Heart right ventricle (tissue), 16 donors: ENCODE measurements around the gene ACP7. TPM values are rescaled to one million over a fixed set of nuclear protein-coding genes. Genes with fewer than 3 reads are reported as not detected.
"Not testable (repeated sequence)": the region's sequence is repeated elsewhere in the genome, so short reads cannot be mapped to it uniquely, and the experiment has no call there.

ENCODE experiments used
- ATAC-seq, 8 donors: fragments of 200-7000 bp; cut with Tn5 transposase; one replicate each; pipeline ENCODE4 v1.9.1; 2020; ENCODE audit warnings: mild to moderate bottlenecking in 8 of 8, moderate library complexity in 8 of 8, moderate number of reproducible peaks in 1 of 8
- DNase-seq, 2 donors: peaks; one replicate each; pipeline ENCODE4 v3.0.0-alpha.2; 2020
- H3K27ac ChIP-seq, 10 donors: fragments of 200-600 bp; sonication (generic) in 2 of 10; one replicate each; pipeline versions ENCODE4 v1.5.0 to v1.8.0; 2020 to 2022; ENCODE audit warnings: mild to moderate bottlenecking in 3 of 10
- H3K27me3 ChIP-seq, 7 donors: fragments of 200-600 bp; one replicate each; pipeline ENCODE4 v1.8.0; 2021 to 2022; ENCODE audit warnings: mild to moderate bottlenecking in 2 of 7
- H3K36me3 ChIP-seq, 9 donors: fragments of 200-600 bp; sonication (generic) in 1 of 9; one replicate each; pipeline versions ENCODE4 v1.5.0 to v1.8.0; 2020 to 2022; ENCODE audit warnings: mild to moderate bottlenecking in 2 of 9
- H3K4me1 ChIP-seq, 9 donors: fragments of 200-600 bp; sonication (generic) in 1 of 9; one replicate each; pipeline versions ENCODE4 v1.5.0 to v1.8.0; 2020 to 2022; ENCODE audit warnings: mild to moderate bottlenecking in 4 of 9
- H3K4me3 ChIP-seq, 10 donors: fragments of 200-600 bp; sonication (generic) in 2 of 10; one replicate each; pipeline versions ENCODE4 v1.5.0 to v1.8.0; 2020 to 2022; ENCODE audit warnings: mild to moderate bottlenecking in 7 of 10, moderate library complexity in 2 of 10
- H3K9me3 ChIP-seq, 11 donors: fragments of 200-600 bp in 10 of 11; sonication (generic) in 2 of 11; one replicate each; pipeline versions ENCODE4 v1.5.0 to v1.8.0; 2013 to 2022; ENCODE audit warnings: mild to moderate bottlenecking in 2 of 11, control low read depth in 1 of 11, moderate library complexity in 1 of 11
- WGBS, 2 donors: extraction: QIAGEN DNeasy Blood & Tissue Kit; methylation state at CpG; one replicate each; pipeline ENCODE4 v1.1.7; 2013; ENCODE audit warnings: inconsistent platforms in 1 of 2; 5-methylcytosine and 5-hydroxymethylcytosine counted together
- intact Hi-C, 10 donors: fragments of 100-400 bp; cut with DNase I; formaldehyde crosslinking; loops; one replicate each; pipeline versions ENCODE4 v1.11.1 to v1.14.2; 2022
- polyA plus RNA-seq, 2 donors: library from polyadenylated mRNA; stranded (reverse); fragments of 200-250 nt; gene quantifications; one replicate each; pipeline ENCODE4 v1.2.3, GENCODE V29; 2013
- total RNA-seq, 10 donors: library from RNA; stranded (reverse); fragmentation: NEBNext Ultra II Directional in 3 of 10; extraction: Animal tissue kit (Norgen Biotek cat#: 25700) in 3 of 10; gene quantifications; one replicate each; pipeline versions ENCODE4 v1.2.1 to v1.2.4, GENCODE V29; 2021 to 2023
- TF ChIP-seq, protein P1 (sequence below), 9 donors: fragments of 200-600 bp; sonication (generic) in 2 of 9; IDR thresholded peaks; one replicate each; pipeline versions ENCODE4 v1.5.0 to v1.8.0; 2021 to 2022; ENCODE audit warnings: antibody characterized with exemption in 9 of 9, mild to moderate bottlenecking in 5 of 9, moderate library complexity in 1 of 9
- donor health status: Arrhythmogenic right ventricular cardiomyopathy.
- donor health status: ischemic (EF 13 %, LVEDD 7.1; RV severe dilation, severe dysfunction).
- donor health status: healthy with polysubstance abuse.
- donor health status: DM: no; HTN: yes; CAD: no.
- donor health status: DM: no; HTN: no; CAD: no.
- donor health status: ischemic (EF 25% LVEDD 6.9; RV normal size, moderate dysfunction).
- donor health status: ischemic (EF 25% LVEDD 5.7; RV mildly dilated, moderate dysfunction).
- donor health status: healthy.
- donor health status: DM: yes; HTN: yes; CAD: no.
- donor health status: Ischemic cardiomyopathy.
- donor health status: ischemic (EF 35%, LVEDD 5.7; RV mildly dilated, moderate dysfunction).
- donor health status: nonischemic (EF 11% LVEDD 7.7; RV severe dilation, severe dysfunction).
- donor health status: DM: yes; HTN: yes; CAD: no.
- donor health status: PGD.
- donor health status: ischemic (EF 29% LVEDD 5.4; RV normal size, mild dysfunction).
- donor health status: nonischemic (EF 23%, LVEDD 6.1; RV moderate dilation, normal function).

ACP7 gene
- total and polyA plus RNA-seq, 12 donors: not detected

GRCh38 chr19:39113199-39113598, 29.0 kb downstream of the ACP7 start:
- no peaks in the 10 kb centered on the region for H3K9me3 ChIP-seq
- no peak for ATAC-seq
- peaks cover 0 to 74% (median 57%) of the 10 kb centered on the region in 7 donors for H3K27me3 ChIP-seq
- no peak overlapping the region for H3K4me3 ChIP-seq
- H3K4me1 ChIP-seq: no peaks in the 10 kb centered on the region
- intact Hi-C loops: loop anchor here in 1 of 10 donors (10.0 kb wide), 1 partner anchor 82 kb away; the partner anchor contains the start of gene NCCRP1
- no peak for DNase-seq
- no peak overlapping the region for H3K27ac ChIP-seq
- H3K36me3 ChIP-seq: no peaks in the 10 kb centered on the region
- TF ChIP-seq, protein P1, sequence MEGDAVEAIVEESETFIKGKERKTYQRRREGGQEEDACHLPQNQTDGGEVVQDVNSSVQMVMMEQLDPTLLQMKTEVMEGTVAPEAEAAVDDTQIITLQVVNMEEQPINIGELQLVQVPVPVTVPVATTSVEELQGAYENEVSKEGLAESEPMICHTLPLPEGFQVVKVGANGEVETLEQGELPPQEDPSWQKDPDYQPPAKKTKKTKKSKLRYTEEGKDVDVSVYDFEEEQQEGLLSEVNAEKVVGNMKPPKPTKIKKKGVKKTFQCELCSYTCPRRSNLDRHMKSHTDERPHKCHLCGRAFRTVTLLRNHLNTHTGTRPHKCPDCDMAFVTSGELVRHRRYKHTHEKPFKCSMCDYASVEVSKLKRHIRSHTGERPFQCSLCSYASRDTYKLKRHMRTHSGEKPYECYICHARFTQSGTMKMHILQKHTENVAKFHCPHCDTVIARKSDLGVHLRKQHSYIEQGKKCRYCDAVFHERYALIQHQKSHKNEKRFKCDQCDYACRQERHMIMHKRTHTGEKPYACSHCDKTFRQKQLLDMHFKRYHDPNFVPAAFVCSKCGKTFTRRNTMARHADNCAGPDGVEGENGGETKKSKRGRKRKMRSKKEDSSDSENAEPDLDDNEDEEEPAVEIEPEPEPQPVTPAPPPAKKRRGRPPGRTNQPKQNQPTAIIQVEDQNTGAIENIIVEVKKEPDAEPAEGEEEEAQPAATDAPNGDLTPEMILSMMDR (IDR thresholded peaks at IDR 0.05): no peak
- WGBS, 2 donors: 66 to 72% methylated on average over 10 of the region's 10 CpGs

DNA sequence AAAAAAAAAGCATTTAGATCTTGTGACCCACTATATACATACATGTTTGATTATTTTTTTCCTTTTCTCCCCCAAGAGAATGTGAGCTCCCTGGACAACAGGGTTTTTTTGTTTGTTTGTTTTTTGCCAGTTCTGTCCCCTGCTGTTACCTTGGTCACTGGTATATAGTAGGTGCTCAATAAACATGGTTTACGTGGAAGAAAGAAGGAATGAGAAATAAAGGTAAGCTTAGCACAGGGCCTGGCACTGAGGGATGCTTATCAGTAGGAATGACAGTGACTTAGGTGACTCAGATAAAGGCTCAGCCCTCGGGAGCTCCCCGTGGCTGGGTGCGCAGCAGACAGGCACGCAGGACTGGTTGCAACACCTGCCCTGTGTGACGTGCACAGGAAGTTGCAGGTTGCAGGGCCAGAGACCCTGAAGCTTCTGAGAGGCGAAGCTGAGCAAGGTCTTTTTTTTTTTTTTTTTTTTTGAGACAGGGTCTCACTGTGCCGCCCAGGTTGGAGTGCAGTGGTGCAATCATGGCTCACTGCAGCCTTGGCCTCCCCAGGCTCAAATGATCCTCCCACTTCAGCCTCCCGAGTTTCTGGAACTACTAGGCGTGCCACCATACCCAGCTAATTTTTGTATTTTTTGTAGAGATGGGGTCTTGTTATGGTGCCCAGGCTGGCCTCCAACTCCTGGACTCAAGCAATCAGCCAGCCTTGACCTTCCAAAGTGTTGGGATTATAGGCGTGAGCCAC, 31.1 kb downstream of the ACP7 start:
- intact Hi-C loops: loop anchor here in 1 of 10 donors (10.0 kb wide), 1 partner anchor 80 kb away; the partner anchor contains the start of gene NCCRP1
- H3K27me3 ChIP-seq: peaks cover 0 to 66% (median 43%) of the 10 kb centered on the region in 7 donors
- DNase-seq (no peak), ATAC-seq (no peak)
- H3K4me1 ChIP-seq: no peaks in the 10 kb centered on the region
- TF ChIP-seq, protein P1 (IDR thresholded peaks at IDR 0.05): no peak
- H3K27ac ChIP-seq: no peak overlapping the region
- 76 to 82% methylated on average over 11 of the region's 11 CpGs for WGBS, 2 donors
- H3K9me3 ChIP-seq: no peaks in the 10 kb centered on the region
- no peaks in the 10 kb centered on the region for H3K36me3 ChIP-seq
- no peak overlapping the region for H3K4me3 ChIP-seq

DNA sequence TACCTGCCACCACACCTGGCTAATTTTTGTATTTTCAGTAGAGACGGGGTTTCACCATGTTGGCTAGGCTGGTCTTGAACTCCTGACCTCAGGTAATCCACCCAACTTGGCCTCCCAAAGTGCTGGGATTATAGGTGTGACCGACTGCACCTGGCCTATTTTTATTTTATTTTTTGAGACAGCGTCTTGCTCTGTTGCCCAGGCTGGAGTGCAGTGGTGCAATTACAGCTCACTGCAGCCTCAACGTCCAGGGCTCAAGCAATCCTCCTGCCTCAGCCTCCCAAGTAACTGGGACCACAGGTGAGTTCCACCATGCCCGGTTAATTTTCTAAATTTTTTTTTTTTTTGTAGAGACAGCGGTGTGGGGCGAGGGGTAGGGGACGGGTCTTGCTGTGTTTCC, 32.9 kb downstream of the ACP7 start:
- H3K4me1 ChIP-seq, H3K9me3 ChIP-seq, DNase-seq, ATAC-seq, H3K4me3 ChIP-seq, H3K27ac ChIP-seq, H3K36me3 ChIP-seq: not testable (repeated sequence)
- intact Hi-C loops: loop anchor here in 2 of 10 donors (2.0 to 10.0 kb wide), 2 partner anchors 78 to 210 kb away; partner anchors contain the start of gene NCCRP1 (in 1 of the 2)
- H3K27me3 ChIP-seq: peaks cover 0 to 62% (median 34%) of the 10 kb centered on the region in 7 donors
- 88 to 90% methylated on average over 8 of the region's 8 CpGs for WGBS, 2 donors

DNA sequence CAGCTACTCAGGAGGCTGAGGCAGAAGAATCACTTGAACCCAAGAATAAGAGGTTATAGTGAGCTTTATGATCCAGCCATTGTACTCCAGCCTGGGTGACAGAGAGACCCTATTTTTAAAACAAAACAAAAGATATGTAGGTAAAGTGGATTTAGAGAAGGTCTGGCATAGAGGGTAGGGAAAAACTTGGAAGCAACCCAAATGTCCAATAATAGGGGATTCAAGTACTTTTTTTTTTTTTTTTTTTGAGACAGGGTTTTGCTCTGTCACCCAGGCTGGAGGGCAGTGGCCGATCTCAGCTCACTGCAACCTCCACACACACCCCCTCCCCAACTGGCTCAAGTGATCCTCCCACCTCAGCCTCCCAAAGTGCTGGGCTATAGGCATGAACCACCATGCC, 35.7 kb downstream of the ACP7 start:
- ATAC-seq: no peak
- peaks cover 0 to 43% (median 22%) of the 10 kb centered on the region in 7 donors for H3K27me3 ChIP-seq
- no peak overlapping the region for H3K27ac ChIP-seq
- H3K4me3 ChIP-seq: no peak overlapping the region
- H3K4me1 ChIP-seq: peaks cover 0 to 17% (median 7%) of the 10 kb centered on the region in 9 donors
- 25 to 54% methylated on average over 1 of the region's 1 CpG for WGBS, 2 donors
- intact Hi-C loops: loop anchor here in 9 of 10 donors (2.0 to 10.0 kb wide), 6 partner anchors 67 to 415 kb away; partner anchors contain the start of genes EID2B (in 2 of the 9), NCCRP1 (in 1 of the 9) and PLEKHG2 (in 1 of the 9)
- TF ChIP-seq, protein P1 (IDR thresholded peaks at IDR 0.05): no peak
- no peaks in the 10 kb centered on the region for H3K36me3 ChIP-seq
- no peak for DNase-seq
- no peaks in the 10 kb centered on the region for H3K9me3 ChIP-seq
